GM12872 (cell line): ENCODE measurements around the gene JAML.

ENCODE experiments used
- CTCF ChIP-seq: IDR thresholded peaks from 3 replicates; pipeline ENCODE4 v1.5.1; 2011; ENCODE audit warnings: low read depth, mild to moderate bottlenecking, low read length, moderate library complexity; ENCODE audit not compliant: insufficient read depth

Gene JAML

GRCh38 chr11:118186346-118187107 is 38.3 kb downstream of the JAML start:
- no peak for TF ChIP-seq CTCF

- TF ChIP-seq CTCF, result no peak
Observed at GRCh38 chr11:118184784-118185579, 39.8 kb downstream of the JAML start.

GRCh38 chr11:118180300-118180703 is 44.5 kb downstream of the JAML start:
- no peak for TF ChIP-seq CTCF

- no peak for TF ChIP-seq CTCF
Observed at GRCh38 chr11:118176778-118177134, 48.1 kb downstream of the JAML start.

GRCh38 chr11:118175993-118176777 is 48.6 kb downstream of the JAML start, which contains the start of gene SCN2B:
Gene SCN2B (minus strand): TSS chr11:118176639. CDS start chr11:118176431, 208 bp downstream.
- no peak for TF ChIP-seq CTCF

- TF ChIP-seq CTCF, result no peak
Observed at GRCh38 chr11:118175031-118175992, 49.5 kb downstream of the JAML start.
